ENCODE data around the gene NDUFB3.
"Not testable (repeated sequence)": the region's sequence is repeated elsewhere in the genome, so short reads cannot be mapped to it uniquely, and the experiment has no call there.

GRCh38 chr2:201117735-201118094 lies 45.9 kb downstream of the NDUFB3 start:
- TF ChIP-seq ISL1 (CRISPR knock-in tag; IDR thresholded peaks at IDR 0.05); ZNF8 (CRISPR knock-in tag; IDR thresholded peaks at IDR 0.05); ZFP30 (CRISPR knock-in tag; IDR thresholded peaks at IDR 0.05); ARNTL (CRISPR knock-in tag; IDR thresholded peaks at IDR 0.05; ENCODE audit: borderline replicate concordance, low read depth); PPARA (CRISPR knock-in tag; IDR thresholded peaks at IDR 0.05; ENCODE audit: borderline replicate concordance); CSDC2 (CRISPR knock-in tag; IDR thresholded peaks at IDR 0.05); TCF4 (CRISPR knock-in tag; IDR thresholded peaks at IDR 0.05; ENCODE audit: borderline replicate concordance): not testable (repeated sequence)
